Neural cell (in vitro differentiated cells): ENCODE measurements around the gene VAV2. TPM values are rescaled to one million over a fixed set of nuclear protein-coding genes. Genes with fewer than 3 reads are reported as not detected.
A peak's percentile ranks its signal among the peaks of the same experiment; 100 is the strongest.

Experiments
- H2AFZ ChIP-seq: fragments of 200-600, 300-800 bp; sonication (generic), shearing (Covaris generic); 2 replicates; pipeline ENCODE4 v1.6.0; 2014; ENCODE audit warnings: low read depth, mild to moderate bottlenecking, antibody characterized with exemption, low read length, moderate library complexity
- H3F3A ChIP-seq: fragments of 200-600 bp; shearing (Covaris generic); 2 replicates; pipeline ENCODE4 v1.6.1; 2016; ENCODE audit warnings: mild to moderate bottlenecking, moderate library complexity, mixed read lengths, antibody characterized with exemption, low read length; ENCODE audit not compliant: insufficient read depth, poor library complexity, severe bottlenecking
- H3K27ac ChIP-seq: fragments of 200-600, 300-800 bp; sonication (generic), shearing (Covaris generic); 2 replicates; pipeline ENCODE4 v1.5.1; 2014; ENCODE audit warnings: mild to moderate bottlenecking, low read length, moderate library complexity
- H3K27me3 ChIP-seq: fragments of 300-800, 200-600 bp; sonication (generic), shearing (Covaris generic); 2 replicates; pipeline ENCODE4 v1.6.0; 2014; ENCODE audit warnings: mild to moderate bottlenecking, low read depth, low read length, moderate library complexity; ENCODE audit not compliant: insufficient read depth
- H3K36me3 ChIP-seq: fragments of 300-800, 200-600 bp; sonication (generic), shearing (Covaris generic); 2 replicates; pipeline ENCODE4 v1.5.1; 2014; ENCODE audit warnings: mild to moderate bottlenecking, antibody characterized with exemption, low read length, moderate library complexity; ENCODE audit not compliant: insufficient read depth
- H3K4me2 ChIP-seq: fragments of 300-800, 200-600 bp; sonication (generic), shearing (Covaris generic); 2 replicates; pipeline ENCODE4 v1.6.0; 2014; ENCODE audit warnings: mild to moderate bottlenecking, low read length
- H3K4me3 ChIP-seq: fragments of 300-800, 200-600 bp; sonication (generic), shearing (Covaris generic); 2 replicates; pipeline ENCODE4 v1.5.1; 2014; ENCODE audit warnings: mild to moderate bottlenecking, low read length, moderate library complexity
- H3K79me2 ChIP-seq: fragments of 200-600 bp; shearing (Covaris generic); replicated peaks from 2 replicates; pipeline ENCODE4 v1.6.0; 2014; ENCODE audit warnings: mild to moderate bottlenecking, low read length, moderate library complexity; ENCODE audit not compliant: insufficient read depth
- H3K9ac ChIP-seq: fragments of 300-800, 200-600 bp; sonication (generic), shearing (Covaris generic); 2 replicates; pipeline ENCODE4 v1.6.1; 2016; ENCODE audit warnings: mild to moderate bottlenecking, low read length, mixed read lengths
- H3K9me2 ChIP-seq: fragments of 200-600 bp; shearing (Covaris generic); 2 replicates; pipeline ENCODE4 v1.6.1; 2016; ENCODE audit warnings: mild to moderate bottlenecking, low read length, mixed read lengths; ENCODE audit not compliant: insufficient read depth
- H3K9me3 ChIP-seq: fragments of 200-600, 300-800 bp; sonication (generic), shearing (Covaris generic); 2 replicates; pipeline ENCODE4 v1.6.1; 2016; ENCODE audit warnings: mild to moderate bottlenecking, mixed run types, low read length, moderate library complexity, mixed read lengths
- H4K20me1 ChIP-seq: fragments of 200-600 bp; shearing (Covaris generic); 2 replicates; pipeline ENCODE4 v1.6.1; 2016; ENCODE audit warnings: mild to moderate bottlenecking, mixed run types; ENCODE audit not compliant: insufficient read depth
- EP300 ChIP-seq: fragments of 450-650 bp; conservative IDR thresholded peaks from 2 replicates; pipeline ENCODE4 v1.6.1; 2014; ENCODE audit warnings: antibody characterized with exemption, mild to moderate bottlenecking, moderate library complexity; ENCODE audit not compliant: poor library complexity, severe bottlenecking
- EZH2 ChIP-seq: fragments of 200-600, 300-800 bp; shearing (Covaris generic), sonication (generic); IDR thresholded peaks from 2 replicates; pipeline ENCODE4 v1.6.1; 2014; ENCODE audit warnings: antibody characterized with exemption, low read length, borderline replicate concordance, mild to moderate bottlenecking; ENCODE audit not compliant: insufficient read depth, poor library complexity, severe bottlenecking
- MXI1 ChIP-seq: fragments of 450-650 bp; conservative IDR thresholded peaks from 2 replicates; pipeline ENCODE4 v1.6.1; 2014; ENCODE audit warnings: antibody characterized with exemption, mild to moderate bottlenecking; ENCODE audit not compliant: poor library complexity, severe bottlenecking
- POLR2AphosphoS5 ChIP-seq: IDR thresholded peaks from 2 replicates; pipeline ENCODE4 v1.6.1; 2012
- RAD21 ChIP-seq: fragments of 450-650 bp; conservative IDR thresholded peaks from 2 replicates; pipeline ENCODE4 v1.6.1; 2014; ENCODE audit warnings: antibody characterized with exemption, mild to moderate bottlenecking, moderate library complexity
- REST ChIP-seq: IDR thresholded peaks from 2 replicates; pipeline ENCODE4 v1.6.1; 2012; ENCODE audit warnings: borderline replicate concordance
- SMC3 ChIP-seq: fragments of 450-650 bp; conservative IDR thresholded peaks from 2 replicates; pipeline ENCODE4 v1.6.1; 2014; ENCODE audit warnings: antibody characterized with exemption, mild to moderate bottlenecking, moderate library complexity; ENCODE audit not compliant: poor library complexity
- TAF1 ChIP-seq: IDR thresholded peaks from 2 replicates; pipeline ENCODE4 v1.6.1; 2012; ENCODE audit warnings: low read depth
- polyA plus RNA-seq: library from polyadenylated mRNA; depleted of rRNA; stranded (reverse); fragments of >200 nt; gene quantifications from 2 replicates; pipeline ENCODE4 v1.2.3, GENCODE V29; 2014
- TF ChIP-seq, protein P1 (sequence below): fragments of 450-650 bp; IDR thresholded peaks from 2 replicates; pipeline ENCODE4 v1.5.1; 2014; ENCODE audit warnings: antibody characterized with exemption, mild to moderate bottlenecking, moderate library complexity; ENCODE audit not compliant: poor library complexity, severe bottlenecking

VAV2 gene
- polyA plus RNA-seq, 1 donor from 2014 or later: 35.2 TPM

- no peak overlapping the region for H3K4me2 ChIP-seq
- no peaks in the 10 kb centered on the region for H3K9me2 ChIP-seq
- H3K36me3 ChIP-seq: no peaks in the 10 kb centered on the region
- H3K4me3 ChIP-seq: no peak overlapping the region
- no peaks in the 10 kb centered on the region for H3K9me3 ChIP-seq
- no peaks in the 10 kb centered on the region for H3F3A ChIP-seq
- H3K27ac ChIP-seq: no peak overlapping the region
- no peaks in the 10 kb centered on the region for H3K27me3 ChIP-seq
- no peak overlapping the region for H2AFZ ChIP-seq
- H4K20me1 ChIP-seq: no peaks in the 10 kb centered on the region
- no peak for TF ChIP-seq POLR2AphosphoS5
- no peak for TF ChIP-seq MXI1
- TF ChIP-seq SMC3: no peak
- TF ChIP-seq REST: no peak
- TF ChIP-seq EZH2: no peak
- TF ChIP-seq, protein P1, sequence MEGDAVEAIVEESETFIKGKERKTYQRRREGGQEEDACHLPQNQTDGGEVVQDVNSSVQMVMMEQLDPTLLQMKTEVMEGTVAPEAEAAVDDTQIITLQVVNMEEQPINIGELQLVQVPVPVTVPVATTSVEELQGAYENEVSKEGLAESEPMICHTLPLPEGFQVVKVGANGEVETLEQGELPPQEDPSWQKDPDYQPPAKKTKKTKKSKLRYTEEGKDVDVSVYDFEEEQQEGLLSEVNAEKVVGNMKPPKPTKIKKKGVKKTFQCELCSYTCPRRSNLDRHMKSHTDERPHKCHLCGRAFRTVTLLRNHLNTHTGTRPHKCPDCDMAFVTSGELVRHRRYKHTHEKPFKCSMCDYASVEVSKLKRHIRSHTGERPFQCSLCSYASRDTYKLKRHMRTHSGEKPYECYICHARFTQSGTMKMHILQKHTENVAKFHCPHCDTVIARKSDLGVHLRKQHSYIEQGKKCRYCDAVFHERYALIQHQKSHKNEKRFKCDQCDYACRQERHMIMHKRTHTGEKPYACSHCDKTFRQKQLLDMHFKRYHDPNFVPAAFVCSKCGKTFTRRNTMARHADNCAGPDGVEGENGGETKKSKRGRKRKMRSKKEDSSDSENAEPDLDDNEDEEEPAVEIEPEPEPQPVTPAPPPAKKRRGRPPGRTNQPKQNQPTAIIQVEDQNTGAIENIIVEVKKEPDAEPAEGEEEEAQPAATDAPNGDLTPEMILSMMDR: no peak
- no peak for TF ChIP-seq EP300
- no peak overlapping the region for H3K9ac ChIP-seq
- no peaks in the 10 kb centered on the region for H3K79me2 ChIP-seq
These were observed 72.6 kb downstream of the VAV2 start for GRCh38 chr9:133919253-133920115.

DNA sequence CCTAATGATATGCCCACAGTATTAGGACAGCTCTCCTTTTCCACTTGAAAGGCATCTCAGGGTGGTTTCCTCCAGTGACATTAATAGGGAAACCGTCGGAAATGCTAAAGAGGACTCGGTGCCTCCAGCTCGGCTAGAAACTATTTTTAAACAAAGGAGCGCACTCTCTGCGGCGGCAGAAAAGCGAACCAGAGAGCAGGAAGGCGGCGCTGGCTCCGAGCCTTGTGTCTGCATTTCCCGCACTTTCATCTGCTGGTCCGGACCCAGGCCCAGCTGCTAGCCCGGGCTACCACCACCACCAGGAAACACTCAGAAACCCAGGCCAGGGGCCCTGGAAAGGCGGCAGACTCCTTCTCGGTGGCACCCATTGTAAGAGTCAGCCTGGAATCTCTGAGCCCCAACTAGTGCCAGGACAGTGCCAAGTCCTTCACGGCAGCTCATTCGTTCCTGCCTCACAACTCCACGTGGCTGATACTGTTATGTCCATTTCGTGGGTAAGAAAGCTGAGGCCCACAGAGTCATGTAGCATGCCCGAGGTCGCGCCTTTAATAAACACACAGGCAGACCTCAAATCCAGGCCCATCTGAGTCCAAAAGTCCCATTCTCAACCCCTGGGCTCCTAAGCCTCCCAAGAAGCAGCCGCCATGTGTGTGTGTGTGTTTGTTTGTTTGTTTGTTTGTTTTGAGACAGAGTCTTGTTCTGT lies 73.9 kb downstream of the VAV2 start:
- Histone ChIP-seq H3K9me3 (no peaks in the 10 kb centered on the region), H3K36me3 (no peaks in the 10 kb centered on the region), H3F3A (no peaks in the 10 kb centered on the region), H3K9ac (peak overlapping the region; percentile 12), H3K27ac (no peak overlapping the region), H4K20me1 (no peaks in the 10 kb centered on the region), H3K9me2 (no peaks in the 10 kb centered on the region), H3K79me2 (no peaks in the 10 kb centered on the region), H3K4me3 (no peak overlapping the region), H3K27me3 (no peaks in the 10 kb centered on the region), H3K4me2 (no peak overlapping the region), H2AFZ (no peak overlapping the region)
- TF ChIP-seq MXI1: no peak
- TF ChIP-seq RAD21: no peak
- no peak for TF ChIP-seq TAF1
- no peak for TF ChIP-seq EZH2
- TF ChIP-seq SMC3: no peak
- no peak for TF ChIP-seq REST
- TF ChIP-seq, protein P1: no peak
- TF ChIP-seq EP300: no peak
- no peak for TF ChIP-seq POLR2AphosphoS5
